NCI-H82 treated with DMSO at 0.1 percent for 48 hours (cell line): ENCODE data around the gene ATF5.

Experiments used
- DNase-seq: peaks from one replicate; lab custom pipeline; 2025; ENCODE audit not compliant: unreplicated experiment; lab: John Stamatoyannopoulos, UW

The ATF5 gene

GRCh38 chr19:49975051-49975450 lies 46.0 kb downstream of the ATF5 start:
- DNase-seq, result no peak

- no peak for DNase-seq
Observed at GRCh38 chr19:49976496-49976895, 47.5 kb downstream of the ATF5 start.

GRCh38 chr19:49977076-49977475 lies 48.1 kb downstream of the ATF5 start:
- no peak for DNase-seq

- no peak for DNase-seq
Observed at GRCh38 chr19:49977881-49978280, 48.9 kb downstream of the ATF5 start.

- no peak for DNase-seq
Observed at GRCh38 chr19:49978324-49978723, 49.3 kb downstream of the ATF5 start.

- no peak for DNase-seq
Observed at GRCh38 chr19:49981603-49982593, 52.9 kb downstream of the ATF5 start.
